Progenitor cell of endocrine pancreas (in vitro differentiated cells): ENCODE measurements around the gene SNRK. TPM values are rescaled to one million over a fixed set of nuclear protein-coding genes. Genes with fewer than 3 reads are reported as not detected.

Experiments
- DNase-seq: peaks from one replicate; pipeline ENCODE4 v3.0.0; 2021; ENCODE audit warnings: low spot score; ENCODE audit not compliant: unreplicated experiment
- H3K27ac Mint-ChIP-seq: 2 replicates; pipeline ENCODE4 v1.8.0; 2021; ENCODE audit warnings: mild to moderate bottlenecking, moderate library complexity, mixed read lengths
- H3K27me3 Mint-ChIP-seq: 2 replicates; pipeline ENCODE4 v1.8.0; 2021; ENCODE audit warnings: mixed read lengths
- H3K36me3 Mint-ChIP-seq: 2 replicates; pipeline ENCODE4 v1.8.0; 2022; ENCODE audit warnings: mixed read lengths; ENCODE audit not compliant: insufficient read depth
- H3K4me1 Mint-ChIP-seq: 2 replicates; pipeline ENCODE4 v1.8.0; 2021; ENCODE audit warnings: low read depth, mixed read lengths
- H3K4me3 Mint-ChIP-seq: 2 replicates; pipeline ENCODE4 v1.8.0; 2021; ENCODE audit warnings: low read depth, mild to moderate bottlenecking, moderate library complexity, mixed read lengths
- H3K9me3 Mint-ChIP-seq: 2 replicates; pipeline ENCODE4 v1.8.0; 2021; ENCODE audit warnings: low read depth, mixed read lengths
- total RNA-seq: library from RNA; stranded (reverse); gene quantifications from 2 replicates; pipeline ENCODE4 v1.2.1, GENCODE V29; 2021
- TF ChIP-seq, protein P1 (sequence below): fragments of 200-600 bp; sonication (generic); IDR thresholded peaks from one replicate; pipeline ENCODE4 v1.5.0; 2021; ENCODE audit warnings: antibody characterized with exemption, mild to moderate bottlenecking; ENCODE audit not compliant: unreplicated experiment

SNRK gene
- total RNA-seq, 1 donor from 2014 or later = 23.6 TPM

GRCh38 chr3:43246976-43247375 is 39.4 kb upstream of the SNRK start:
- H3K4me1 Mint-ChIP-seq = no peaks in the 10 kb centered on the region
- no peak for DNase-seq

DNA sequence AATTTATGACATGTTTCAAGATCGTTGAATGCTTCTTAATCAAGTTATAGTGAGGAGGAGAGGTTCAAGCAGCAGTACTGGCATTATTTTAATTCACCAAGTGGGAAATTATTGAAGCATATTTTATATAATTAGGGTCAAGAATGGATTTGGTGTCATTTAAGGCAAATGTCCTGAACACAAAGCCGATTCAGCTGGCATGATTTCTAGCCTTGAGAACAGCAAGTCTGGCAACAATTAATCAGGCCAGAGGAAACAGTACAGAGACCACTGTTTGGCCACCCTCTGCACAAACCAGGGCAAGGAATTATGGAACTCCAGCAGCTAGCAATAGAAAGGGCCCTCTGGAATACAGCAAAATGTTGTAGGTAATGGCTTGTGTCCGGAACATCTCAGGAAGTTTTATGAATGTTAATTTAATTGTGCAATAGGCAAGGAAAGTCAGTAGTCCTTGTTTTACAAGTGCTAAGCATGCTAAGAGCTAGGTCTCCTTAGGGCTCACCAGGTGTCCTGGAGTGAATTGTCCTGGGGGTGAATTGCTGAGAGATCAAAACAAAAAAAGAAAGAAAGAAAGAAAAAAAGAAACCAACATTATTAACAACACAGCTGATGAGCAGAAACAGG is 38.7 kb upstream of the SNRK start:
- H3K4me1 Mint-ChIP-seq = no peaks in the 10 kb centered on the region
- no peak overlapping the region for H3K27ac Mint-ChIP-seq
- TF ChIP-seq, protein P1, sequence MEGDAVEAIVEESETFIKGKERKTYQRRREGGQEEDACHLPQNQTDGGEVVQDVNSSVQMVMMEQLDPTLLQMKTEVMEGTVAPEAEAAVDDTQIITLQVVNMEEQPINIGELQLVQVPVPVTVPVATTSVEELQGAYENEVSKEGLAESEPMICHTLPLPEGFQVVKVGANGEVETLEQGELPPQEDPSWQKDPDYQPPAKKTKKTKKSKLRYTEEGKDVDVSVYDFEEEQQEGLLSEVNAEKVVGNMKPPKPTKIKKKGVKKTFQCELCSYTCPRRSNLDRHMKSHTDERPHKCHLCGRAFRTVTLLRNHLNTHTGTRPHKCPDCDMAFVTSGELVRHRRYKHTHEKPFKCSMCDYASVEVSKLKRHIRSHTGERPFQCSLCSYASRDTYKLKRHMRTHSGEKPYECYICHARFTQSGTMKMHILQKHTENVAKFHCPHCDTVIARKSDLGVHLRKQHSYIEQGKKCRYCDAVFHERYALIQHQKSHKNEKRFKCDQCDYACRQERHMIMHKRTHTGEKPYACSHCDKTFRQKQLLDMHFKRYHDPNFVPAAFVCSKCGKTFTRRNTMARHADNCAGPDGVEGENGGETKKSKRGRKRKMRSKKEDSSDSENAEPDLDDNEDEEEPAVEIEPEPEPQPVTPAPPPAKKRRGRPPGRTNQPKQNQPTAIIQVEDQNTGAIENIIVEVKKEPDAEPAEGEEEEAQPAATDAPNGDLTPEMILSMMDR = no peak
- no peaks in the 10 kb centered on the region for H3K27me3 Mint-ChIP-seq
- no peak for DNase-seq
- no peaks in the 10 kb centered on the region for H3K36me3 Mint-ChIP-seq
- peaks cover 3% of the 10 kb centered on the region for H3K9me3 Mint-ChIP-seq
- H3K4me3 Mint-ChIP-seq = no peak overlapping the region

More at GRCh38 chr3:43246976-43247375, 39.4 kb upstream of the SNRK start:
- Mint-ChIP-seq H3K4me3 (no peak overlapping the region), H3K27me3 (no peaks in the 10 kb centered on the region), H3K9me3 (peaks cover 3% of the 10 kb centered on the region), H3K36me3 (no peaks in the 10 kb centered on the region), H3K27ac (no peak overlapping the region)
- TF ChIP-seq, protein P1 = no peak

- DNase-seq = no peak
- Mint-ChIP-seq H3K27me3 (no peaks in the 10 kb centered on the region), H3K27ac (no peak overlapping the region), H3K36me3 (no peaks in the 10 kb centered on the region), H3K4me3 (no peak overlapping the region), H3K4me1 (no peaks in the 10 kb centered on the region), H3K9me3 (peaks cover 3% of the 10 kb centered on the region)
- TF ChIP-seq, protein P1 = no peak
Observed at GRCh38 chr3:43248185-43248583, 38.2 kb upstream of the SNRK start.

DNA sequence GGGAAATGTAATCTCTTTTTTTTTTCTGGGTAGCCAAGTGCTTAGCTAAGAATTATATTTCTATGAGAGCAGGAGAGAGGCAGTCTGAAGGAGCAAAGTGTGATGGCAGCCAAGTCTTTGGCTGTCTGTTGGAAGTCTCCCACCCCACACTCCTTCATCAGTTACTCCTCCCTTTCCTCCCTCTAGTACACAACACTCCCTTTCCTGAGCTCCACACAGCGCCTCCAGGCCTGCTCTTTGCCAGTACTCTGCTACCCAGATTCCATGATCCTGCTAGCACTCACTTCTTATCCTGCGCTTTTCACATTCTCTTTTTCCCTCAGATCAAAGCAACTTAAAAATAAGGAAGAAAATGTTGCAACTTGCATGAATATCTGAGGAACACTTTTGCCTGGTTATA is 37.4 kb upstream of the SNRK start:
- no peak for DNase-seq
- H3K27me3 Mint-ChIP-seq = no peaks in the 10 kb centered on the region
- no peaks in the 10 kb centered on the region for H3K4me1 Mint-ChIP-seq
- no peaks in the 10 kb centered on the region for H3K36me3 Mint-ChIP-seq
- no peak overlapping the region for H3K4me3 Mint-ChIP-seq
- H3K9me3 Mint-ChIP-seq = peaks cover 3% of the 10 kb centered on the region
- H3K27ac Mint-ChIP-seq = no peak overlapping the region
- TF ChIP-seq, protein P1 = no peak

- H3K4me1 Mint-ChIP-seq = no peaks in the 10 kb centered on the region
- TF ChIP-seq, protein P1 = no peak
- no peaks in the 10 kb centered on the region for H3K36me3 Mint-ChIP-seq
- no peak for DNase-seq
- no peak overlapping the region for H3K4me3 Mint-ChIP-seq
- no peaks in the 10 kb centered on the region for H3K9me3 Mint-ChIP-seq
- no peak overlapping the region for H3K27ac Mint-ChIP-seq
- H3K27me3 Mint-ChIP-seq = no peaks in the 10 kb centered on the region
Observed at GRCh38 chr3:43249405-43249804, 36.9 kb upstream of the SNRK start.
